Pons (tissue), 1 donor: ENCODE measurements around the gene SPOCD1.

Source experiments
- DNase-seq: peaks from one replicate; pipeline ENCODE4 v3.0.0-alpha.2; 2016; ENCODE audit warnings: low spot score

SPOCD1 gene

DNA sequence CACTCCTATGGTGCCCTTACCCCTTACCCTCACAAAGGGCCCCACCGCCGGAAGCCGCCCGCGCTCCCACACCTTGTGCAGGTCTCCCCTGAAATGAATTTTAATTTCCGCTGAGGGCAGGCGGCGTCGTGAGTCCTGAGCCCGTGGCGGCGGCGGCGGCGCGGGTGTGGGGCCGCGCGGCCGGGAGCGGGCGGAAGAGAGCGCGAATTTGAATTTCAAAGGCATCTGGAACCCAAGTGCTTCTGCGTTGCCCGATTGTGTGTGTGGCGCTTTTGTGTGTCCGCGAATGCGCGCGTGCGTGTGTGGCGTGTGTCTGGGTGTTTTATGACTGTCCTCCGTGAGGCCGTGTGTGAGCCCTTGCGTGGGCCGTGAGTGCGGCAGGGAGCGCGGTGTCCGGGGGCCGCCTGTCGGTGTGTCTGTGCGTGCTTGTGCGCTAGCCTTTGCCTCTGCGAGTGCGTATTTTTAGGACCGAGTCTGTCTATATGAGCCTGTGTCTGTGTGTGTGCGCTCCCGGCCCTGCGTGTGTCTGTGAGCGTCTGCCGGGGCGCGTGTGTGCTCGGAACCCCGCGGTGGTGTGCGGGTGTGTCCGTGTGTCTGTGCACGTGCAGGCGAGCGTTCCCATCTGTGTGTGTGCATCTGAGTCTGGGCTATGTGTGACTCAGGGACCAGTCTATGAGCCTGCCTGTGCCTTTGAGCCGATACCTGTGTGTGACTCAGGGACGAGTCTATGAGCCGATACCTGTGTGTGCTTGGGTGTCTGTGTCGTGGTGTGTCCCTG lies 43.7 kb downstream of the SPOCD1 start:
- no peak for DNase-seq

DNA sequence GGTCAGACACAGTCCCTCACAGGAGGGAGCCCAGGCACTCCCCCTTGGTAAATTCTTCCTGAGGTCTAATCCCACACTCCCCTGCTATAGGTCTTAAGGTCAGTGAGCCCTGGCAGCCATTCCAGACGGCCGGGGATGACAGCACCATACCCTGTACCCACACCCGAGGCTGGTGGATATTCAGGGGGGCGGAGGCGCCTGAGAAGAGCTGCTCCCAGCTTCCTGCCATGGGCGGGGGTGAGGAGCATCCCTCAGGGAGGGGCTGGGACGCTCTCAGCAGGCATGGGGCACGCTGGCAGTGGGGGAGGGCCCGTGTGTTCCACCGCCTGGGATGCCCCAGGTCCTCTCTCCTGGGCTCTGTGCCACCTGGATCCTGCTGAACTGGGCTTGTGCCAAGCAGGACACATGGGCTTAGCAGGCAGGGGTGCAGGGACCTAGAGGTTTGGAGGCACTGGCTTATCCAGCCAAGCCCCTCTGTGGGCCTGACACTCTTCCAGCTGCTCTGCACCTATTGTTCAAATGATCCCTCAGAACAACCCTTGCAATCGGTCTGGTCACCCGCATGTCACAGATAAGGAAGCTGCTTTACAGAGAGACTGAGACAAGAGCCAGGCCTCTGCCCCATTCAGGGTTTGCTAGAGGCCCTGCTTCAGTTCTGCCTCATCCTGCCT lies 46.0 kb downstream of the SPOCD1 start:
- no peak for DNase-seq

DNA sequence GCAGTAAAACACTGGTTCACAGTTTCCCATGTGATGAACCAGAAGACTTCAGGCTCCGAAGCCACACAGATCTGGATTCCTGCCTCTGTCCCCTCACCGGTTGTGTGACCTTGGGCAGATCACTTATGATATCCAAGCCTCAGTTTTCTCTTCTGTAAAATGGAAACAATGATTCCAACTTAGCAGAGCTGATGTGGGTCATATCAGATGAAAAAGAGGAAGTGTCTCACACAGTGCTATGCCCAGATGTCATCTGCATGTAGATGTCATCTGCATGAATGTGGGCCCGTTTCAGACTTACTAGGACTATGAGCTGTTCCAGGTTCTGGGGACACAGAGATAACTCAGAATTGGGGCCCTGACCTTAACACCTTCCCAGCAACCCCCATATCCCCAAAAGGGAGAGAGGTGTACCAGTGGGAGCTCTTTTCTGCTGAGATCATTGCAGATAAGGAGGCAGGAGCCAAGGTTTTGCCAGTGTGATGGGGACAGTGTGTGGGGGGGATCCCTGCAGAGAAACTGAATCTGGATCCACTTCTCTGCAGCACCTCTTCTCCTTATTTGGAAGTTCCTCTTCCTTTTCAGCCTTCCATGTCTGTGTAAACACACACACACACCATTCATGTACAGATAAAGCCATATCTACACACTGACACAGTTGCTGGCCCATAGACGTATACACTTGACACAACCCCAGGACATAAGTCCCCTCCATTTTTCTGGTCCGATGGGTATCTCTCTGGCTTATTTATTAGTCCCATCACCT lies 46.7 kb downstream of the SPOCD1 start:
- no peak for DNase-seq

DNA sequence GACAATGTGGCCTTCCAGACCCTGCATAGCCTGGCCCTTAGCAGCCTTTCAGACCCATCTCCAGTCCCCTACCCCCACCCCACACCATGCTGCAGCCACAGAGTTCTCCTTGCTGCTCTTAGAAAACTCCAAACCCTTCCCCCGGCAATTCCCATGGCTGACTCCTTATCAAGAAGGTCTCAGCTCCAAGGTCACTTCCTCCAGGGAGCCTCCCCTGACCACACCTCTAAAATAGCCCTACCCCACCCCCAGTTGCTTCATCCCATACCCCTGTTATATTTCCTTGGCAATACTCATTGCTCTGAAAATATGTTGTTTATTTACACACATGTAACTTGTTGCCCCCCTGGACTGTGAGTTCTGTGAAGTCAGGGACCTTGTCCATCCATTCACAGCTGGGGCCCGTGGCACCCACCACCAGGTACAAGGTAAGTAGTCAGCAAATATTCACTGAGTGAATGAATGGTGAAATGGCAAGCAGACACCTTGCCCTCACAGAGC lies 47.4 kb downstream of the SPOCD1 start:
- DNase-seq: no peak

DNA sequence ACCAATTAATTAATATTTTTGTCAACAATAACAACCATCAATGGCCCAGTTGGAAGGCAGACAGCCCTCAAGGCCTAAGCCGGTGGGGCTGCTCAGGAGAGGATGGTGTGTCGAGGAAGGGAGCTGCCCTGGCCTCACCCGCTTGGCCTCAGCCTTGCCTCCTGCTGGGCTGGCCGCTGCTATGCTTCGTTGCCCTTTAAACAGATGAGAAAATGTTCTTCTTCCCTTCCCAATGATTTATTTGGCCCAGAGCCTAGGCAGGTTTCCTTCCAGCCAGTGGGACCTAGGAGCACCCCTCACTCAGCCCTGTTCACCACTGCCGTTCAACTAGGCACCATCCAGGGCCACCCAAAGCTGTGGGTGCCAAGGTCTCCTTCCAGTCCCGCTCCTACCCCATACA lies 48.6 kb downstream of the SPOCD1 start:
- DNase-seq: no peak

DNA sequence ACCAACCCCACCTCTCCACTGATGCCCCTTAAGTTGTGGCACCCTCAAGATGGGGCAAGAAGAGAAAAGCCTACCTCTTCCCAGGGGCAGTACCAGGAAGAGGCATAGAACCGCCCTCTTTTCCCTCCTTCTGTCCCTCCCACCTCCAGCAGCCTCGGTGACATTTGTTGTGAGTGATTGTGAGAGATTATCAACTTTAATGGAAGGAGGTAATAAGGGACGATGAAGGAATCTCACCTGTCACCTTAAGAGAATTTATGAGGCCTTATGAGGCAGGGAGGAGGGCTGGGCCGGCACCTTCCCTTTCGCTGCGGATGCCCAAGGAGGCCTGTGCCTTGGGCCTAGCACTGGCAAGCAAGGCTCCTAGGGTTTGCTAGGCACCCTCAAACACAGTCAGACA lies 50.3 kb downstream of the SPOCD1 start:
- DNase-seq: no peak

DNA sequence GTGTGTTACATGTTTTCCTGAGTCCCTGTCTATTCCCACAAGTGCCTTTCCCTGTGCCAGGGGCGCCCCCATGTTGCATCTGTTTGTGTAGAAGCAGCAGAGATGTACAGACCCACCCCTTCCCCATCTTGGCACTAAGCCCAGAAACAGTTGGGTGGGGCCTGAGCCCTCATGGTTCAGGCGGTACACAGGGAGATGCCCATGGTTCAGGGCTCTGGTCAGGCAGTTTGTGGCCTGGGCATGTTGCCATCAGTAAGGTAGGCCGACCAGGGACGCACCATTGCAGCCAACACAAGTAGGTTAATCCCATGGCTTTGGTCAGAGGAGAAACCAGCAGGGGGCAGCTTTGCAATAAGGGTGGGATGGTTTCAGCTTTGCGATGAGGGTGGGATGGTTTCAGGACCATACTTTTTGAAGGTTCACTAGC lies 50.8 kb downstream of the SPOCD1 start:
- DNase-seq: peak; percentile 78

DNA sequence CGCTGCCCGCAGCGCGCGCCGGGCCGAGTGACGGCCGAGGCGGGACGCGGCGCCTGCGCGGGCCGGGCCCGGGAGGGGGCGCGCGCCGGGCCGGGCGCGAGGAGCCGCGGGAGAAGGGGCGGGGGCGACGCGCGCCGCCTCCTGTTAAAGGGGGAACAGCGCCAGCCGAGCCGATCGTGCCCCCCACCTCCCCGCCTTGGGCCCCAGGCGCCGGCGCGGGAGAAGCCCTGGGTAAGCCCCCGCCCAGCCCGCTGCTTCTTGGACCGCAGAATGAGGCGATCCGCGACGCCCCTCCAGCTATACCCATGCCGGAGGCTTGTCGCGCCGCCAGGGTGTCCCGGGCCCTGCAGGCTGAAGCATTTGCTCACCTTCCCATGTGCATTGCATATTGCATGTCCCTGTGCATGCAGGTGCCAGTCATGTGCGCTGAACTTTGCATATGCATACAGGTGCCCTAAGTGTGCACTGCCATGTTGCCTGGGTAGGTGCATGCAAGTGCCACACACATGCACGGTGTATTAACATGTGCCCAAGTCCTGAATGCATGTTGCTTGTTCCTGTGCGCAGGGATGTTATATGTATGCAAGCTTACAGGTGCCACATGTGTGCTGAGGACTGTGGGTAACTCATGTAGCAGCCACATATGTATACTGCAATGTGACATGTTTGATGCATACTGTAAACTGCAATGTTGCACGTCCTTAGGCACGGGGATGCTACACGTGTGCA lies 51.3 kb downstream of the SPOCD1 start, which contains the start of gene ADGRB2:
Gene ADGRB2, minus strand, starts transcription at position 29 of the 729 bp plus-strand sequence. CDS start 7,119 bp downstream, outside the sequence.
- peak; percentile 43 for DNase-seq

DNA sequence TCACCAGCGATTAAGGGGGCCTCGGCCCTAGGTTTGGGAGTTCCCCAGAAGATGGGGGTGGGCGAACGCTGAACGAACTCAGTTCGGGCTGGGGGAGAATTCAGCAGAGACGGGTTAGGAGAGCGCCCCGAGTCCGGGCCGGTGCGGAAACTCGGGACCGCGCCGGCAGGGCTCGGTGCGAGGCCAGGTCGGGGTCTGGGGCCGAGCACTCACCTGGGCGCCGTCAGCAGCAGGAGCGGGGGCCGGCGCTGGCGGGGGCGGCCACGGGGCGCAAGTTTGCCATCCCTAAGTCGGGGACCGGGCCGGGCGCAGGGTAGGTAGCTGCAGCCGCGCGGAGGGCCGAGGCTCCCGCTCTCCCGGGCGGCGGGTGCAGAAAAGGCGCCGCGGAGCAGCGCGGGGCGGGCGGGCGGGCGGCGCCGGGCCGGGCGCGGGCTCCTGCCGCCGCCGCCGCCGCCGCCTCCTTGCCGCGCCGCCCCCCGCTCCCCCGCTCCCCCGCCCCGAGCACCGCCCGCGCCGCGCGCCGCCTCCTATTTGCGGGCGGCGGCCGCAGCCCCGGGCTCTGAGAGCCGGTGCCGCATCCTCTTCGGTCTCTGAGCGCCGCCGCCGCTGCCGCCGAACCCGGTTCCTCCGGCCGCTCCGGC lies 52.0 kb downstream of the SPOCD1 start:
- no peak for DNase-seq

DNA sequence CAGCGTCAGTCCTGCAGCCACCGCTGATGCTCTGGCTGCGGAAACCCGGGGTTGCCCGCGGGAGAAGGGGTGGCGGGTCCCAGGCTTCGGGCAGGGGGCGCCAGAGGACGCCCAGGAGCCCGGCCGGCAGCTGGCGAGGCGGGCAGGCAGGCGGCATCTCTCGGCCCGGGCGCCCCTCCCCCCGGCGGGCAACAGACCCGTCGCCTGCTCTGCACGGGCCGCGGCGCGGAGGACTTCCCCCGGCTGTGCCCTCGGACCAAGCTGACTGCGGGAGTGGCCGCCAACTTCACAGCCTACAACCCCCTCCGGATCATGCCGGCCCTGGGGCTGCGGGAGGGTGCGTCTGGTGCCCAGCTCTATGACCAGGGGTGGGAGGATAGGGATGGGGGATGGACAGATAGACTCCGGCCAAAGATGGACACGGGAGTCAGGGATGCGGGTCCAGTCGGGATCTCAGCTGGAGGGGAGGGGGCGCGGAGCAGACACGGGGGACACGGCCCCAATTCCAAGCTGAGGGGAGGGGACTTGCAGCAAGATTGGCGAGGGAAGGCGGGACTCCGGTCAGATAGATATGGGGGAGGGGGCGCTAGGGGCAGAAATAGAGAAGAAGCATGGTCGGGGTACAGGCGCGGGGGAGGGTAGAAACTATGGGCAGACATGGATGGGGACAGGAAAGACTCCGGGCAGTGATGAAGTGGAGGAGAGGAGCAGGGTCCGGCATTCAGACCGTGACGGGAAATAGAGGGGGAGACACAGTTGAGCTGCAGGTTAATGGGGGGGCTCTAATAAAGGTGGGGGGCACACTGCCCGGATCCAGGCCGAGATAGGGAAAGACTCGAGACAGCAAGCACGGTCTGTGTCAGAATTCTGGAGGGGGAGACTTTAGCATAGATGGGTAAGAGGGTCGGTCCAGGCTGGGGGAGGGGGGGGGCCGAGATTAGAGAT lies 52.8 kb downstream of the SPOCD1 start:
- DNase-seq: peak; percentile 64

DNA sequence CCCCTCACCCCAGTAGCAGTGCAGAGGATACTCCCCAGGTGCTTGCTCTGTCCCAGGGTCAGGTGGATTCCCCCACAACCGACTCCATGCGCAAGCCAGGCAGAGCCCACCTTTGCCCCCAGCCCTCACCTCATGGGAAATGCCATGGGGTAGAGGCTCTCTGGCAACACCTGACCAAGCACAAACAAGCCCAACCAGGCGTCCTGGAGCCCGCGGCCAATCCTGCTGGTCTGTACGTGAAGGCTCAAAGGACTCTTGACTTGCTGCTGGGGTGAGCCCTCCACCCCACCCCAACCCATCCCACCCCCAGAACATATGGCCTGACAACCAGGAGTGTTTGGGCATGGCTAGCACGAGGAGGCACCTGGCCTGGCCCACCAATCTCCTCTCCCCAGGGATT lies 53.5 kb downstream of the SPOCD1 start:
- DNase-seq: no peak

DNA sequence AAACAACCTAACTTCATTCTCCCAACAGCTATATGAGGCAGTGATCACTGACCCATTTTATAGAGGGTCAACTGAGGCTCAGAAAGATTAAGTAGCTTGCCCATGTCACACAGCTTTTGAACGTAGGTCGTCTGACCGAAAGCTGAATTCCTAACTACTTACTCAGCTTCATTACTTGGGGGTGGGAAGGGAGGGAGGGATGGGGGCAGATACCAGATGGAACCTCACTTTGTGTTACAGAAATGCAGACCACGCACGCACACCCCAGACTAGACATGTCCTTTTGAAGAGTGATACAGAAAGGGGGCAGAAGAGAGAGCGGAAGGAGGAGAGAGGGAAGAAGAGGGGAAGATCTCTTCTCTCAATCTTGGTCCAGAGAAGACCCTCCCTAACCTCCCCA lies 53.9 kb downstream of the SPOCD1 start:
- DNase-seq: no peak

DNA sequence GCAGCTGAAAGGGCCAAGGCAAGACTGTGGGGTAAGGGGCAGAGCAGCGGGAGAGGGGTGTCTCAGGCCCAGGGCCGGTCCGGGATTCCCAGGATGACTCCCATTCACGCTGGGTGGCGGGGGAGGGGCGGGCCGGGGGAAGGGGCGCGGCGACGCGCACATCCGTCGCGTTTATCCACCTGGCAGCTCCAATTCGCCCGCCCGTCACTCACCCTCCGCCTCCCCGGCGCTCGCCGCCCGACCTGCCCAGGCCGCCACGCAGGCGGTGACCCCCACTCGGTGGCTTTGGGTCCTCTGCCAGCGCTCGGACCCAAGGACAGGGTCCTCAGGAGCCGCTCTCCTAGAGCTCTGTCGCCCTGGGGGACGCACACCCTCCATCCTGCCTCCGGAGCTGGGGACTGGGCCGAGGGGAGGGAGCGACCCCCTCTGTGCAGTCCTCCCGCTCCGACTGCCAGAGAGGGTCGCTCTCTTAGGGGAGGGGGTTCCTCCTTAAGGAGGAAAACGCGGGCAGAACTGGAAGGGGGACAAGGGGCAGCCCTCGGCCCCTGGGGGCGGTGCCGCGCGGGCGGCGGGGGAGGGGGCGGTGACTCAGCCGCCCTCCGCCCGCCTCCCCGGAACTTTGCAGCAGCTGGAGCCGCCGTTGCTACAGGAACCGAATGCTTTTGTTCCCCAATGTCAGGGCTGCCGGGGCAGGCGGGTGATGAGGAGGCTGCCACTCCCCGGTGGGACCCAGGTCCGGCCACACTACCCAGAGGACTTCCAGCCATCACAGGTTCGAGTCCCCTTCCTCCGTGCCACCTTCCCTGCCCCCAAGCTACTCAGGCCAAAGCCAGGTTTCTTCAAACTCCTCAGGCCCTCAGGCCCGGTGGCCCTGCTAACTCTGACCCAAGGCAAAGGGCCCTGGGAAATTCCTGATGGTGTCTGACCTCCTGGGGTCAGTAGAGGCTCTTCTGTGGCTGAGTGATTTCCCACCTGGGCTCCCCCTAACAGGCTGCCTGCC lies 55.1 kb downstream of the SPOCD1 start:
- no peak for DNase-seq

DNA sequence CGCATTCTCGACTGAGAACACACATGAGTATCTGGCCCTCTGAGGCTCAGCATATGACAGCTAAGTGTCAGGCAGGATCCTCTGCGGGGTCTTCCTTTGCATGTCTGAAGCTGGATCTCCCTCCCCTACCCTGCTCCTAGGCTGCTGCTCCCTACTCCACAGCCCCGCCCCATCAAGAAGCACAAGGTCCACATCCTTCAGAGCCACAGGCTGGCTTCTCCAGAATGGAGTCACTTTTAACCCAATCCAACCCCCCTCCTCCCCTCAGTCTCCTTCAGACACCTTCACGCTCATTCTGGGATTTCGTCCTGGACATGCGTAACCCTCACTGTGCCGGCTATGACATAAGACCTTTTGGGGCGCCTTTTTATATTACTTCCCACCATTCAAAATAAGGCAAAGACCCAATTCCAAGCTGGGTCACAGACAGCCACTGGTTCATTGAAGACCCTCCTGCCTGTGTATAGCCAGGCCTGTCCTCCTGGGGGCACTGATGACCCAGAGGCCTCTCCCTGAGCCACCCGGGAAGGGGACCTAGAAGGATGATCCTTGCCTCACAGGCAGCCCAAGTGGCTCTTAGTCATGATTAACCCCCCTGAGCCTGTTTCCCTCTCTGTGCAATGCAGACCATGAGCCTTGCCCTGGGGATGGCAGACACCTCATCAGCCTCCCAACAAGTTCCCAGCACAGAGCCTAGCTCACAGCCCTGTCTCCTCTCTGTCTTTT lies 56.4 kb downstream of the SPOCD1 start:
- no peak for DNase-seq

DNA sequence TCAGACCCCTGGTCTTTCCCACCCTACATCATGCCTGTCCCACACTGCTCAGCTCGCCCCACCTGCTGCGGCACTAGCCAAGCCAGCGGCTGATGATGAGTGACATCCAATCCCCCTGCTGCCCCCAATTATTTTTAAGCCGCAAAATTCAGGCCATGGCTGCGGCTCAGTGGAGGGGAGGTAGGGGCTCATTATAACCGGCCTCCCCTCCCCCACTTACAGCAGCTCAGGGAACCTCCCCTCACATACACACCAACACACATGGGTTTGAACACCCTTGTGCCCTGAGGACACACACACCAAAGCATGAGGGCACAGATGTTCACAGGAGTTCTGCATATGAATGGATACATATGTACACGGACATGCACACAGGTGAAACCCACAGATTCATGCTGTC lies 57.0 kb downstream of the SPOCD1 start:
- DNase-seq: no peak

DNA sequence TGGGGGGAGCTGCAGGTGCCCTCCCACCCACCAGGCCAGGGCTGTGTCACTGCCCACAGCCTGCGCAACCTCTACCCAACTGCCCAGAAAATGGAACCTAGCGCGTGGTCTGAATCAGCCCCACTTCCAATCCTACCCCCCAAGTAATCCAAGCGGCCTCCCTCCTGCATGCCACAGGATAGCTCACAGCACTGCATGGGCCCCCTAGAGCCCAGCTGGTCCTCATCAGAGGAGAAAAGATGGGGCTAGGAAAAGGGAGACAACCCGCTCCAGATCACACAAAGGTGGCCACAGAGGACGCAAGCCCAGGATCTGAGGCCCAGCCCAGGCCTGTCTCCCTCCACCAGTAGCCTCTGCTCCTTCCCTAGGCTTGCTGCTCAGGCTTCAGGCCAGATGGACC lies 57.8 kb downstream of the SPOCD1 start:
- no peak for DNase-seq

DNA sequence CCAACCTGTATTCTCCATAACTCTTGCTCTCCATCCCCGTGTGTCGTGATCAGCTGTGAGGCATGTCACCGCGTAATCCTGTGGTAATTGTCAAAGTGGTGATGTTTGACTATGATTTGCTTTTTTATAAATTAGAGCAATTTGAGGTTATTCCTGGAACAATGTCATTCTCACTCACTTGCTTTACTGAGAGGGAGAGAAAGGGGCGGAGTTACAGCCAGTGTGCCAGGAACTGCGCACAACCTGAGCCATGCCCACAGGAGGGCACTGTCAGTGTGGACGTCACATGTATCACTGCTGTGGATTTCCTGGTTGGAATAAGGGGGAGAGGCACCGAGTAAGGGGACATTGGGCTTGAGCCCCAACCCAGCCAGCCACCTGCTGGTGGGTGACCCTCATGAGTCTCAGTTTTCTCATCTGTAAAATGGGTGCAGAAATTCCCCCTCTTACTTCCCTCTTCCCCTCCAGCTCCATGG lies 58.6 kb downstream of the SPOCD1 start:
- no peak for DNase-seq

DNA sequence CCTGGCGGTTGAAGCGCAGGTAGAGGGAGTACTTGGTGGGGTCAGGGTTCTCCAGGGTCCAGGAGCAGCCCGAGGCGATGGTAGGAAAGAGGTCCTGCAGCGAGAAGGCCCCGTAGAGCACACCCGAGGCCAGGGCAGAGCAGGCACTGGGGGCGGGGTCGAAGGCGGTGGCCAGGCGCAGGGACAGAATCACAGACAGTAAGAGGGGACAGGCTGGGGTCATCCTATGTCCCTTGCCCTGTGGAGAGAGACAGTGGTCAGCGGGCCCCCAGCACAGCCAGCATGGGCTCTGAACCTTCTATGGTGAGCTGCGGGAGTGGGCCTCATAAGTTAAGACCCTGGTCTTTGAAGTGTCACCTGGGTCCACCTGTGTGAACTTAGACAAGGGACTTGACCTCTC lies 59.2 kb downstream of the SPOCD1 start:
- DNase-seq: no peak
